ENCODE results near the gene AFF3. TPM values are rescaled to one million over a fixed set of nuclear protein-coding genes. Genes with fewer than 3 reads are reported as not detected.

AFF3 gene
- total RNA-seq, 1 experiment from 2014 or later, result 0.22 TPM

DNA sequence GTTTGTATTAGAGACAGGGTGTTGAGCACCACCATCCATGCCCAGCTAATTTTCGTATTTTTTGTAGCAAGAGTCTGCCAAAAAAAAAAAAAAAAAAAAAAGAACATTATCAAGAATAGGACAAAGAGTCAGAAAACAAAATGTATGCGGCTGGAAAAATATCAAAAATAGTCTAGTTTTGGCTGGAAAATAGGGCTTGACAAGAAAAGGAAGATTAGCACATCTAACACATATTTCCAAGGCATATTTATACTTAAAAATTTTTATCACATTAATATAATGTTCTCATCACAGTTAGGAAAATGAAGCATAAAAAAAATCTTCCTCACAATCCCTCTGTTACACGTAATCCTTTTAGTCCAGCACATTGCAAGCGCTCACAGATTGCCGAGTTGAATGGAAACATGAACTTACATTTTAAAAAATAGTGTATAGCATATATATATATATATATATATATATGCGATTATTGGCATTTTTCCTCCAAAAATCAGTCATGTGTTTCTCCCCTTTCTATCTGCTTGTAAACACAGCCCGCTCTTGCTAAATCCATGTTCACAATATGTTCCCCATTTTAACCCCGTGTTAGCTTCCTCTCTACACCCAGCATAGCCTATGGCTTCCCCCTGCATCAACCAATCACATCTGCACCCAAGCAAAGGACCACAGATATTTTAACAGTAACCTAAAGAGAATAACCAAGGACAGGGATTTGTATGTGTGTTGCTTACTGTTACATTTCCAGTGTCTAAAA is 183.0 kb downstream of the AFF3 start:
- Histone ChIP-seq H3K79me1 (ENCODE audit: insufficient read depth, low read depth, low read length, poor library complexity, severe bottlenecking) (no peaks in the 10 kb centered on the region), H3K27ac (ENCODE audit: insufficient read length, low read depth, low read length) (no peak overlapping the region), H3K14ac (ENCODE audit: insufficient read depth, low read length) (no peak overlapping the region), H3K4me2 (ENCODE audit: insufficient read depth, insufficient read length, low read length) (no peak overlapping the region), H2AK5ac (ENCODE audit: insufficient read length, low read length) (no peak overlapping the region), H3K9me3 (ENCODE audit: control insufficient read depth, low read depth, low read length) (no peaks in the 10 kb centered on the region), H3K18ac (ENCODE audit: insufficient read length, low read depth, low read length) (no peak overlapping the region), H3K9ac (ENCODE audit: extremely low read depth, insufficient read length, low read length) (no peak overlapping the region), H3K56ac (ENCODE audit: insufficient read length, low read depth, low read length) (no peak overlapping the region), H3T11ph (ENCODE audit: low read length) (no peak overlapping the region), H2BK15ac (ENCODE audit: low read depth, low read length) (no peak overlapping the region), H3K23ac (ENCODE audit: insufficient read length, low read depth, low read length) (no peak overlapping the region), H4K20me1 (ENCODE audit: control insufficient read depth, insufficient read depth, insufficient read length) (no peaks in the 10 kb centered on the region), H3K27me3 (ENCODE audit: insufficient read depth, low read length) (no peaks in the 10 kb centered on the region), H4K5ac (ENCODE audit: insufficient read length, low read depth, low read length) (no peak overlapping the region), H2BK20ac (ENCODE audit: low read depth, low read length, poor library complexity, severe bottlenecking) (no peak overlapping the region), H3K4ac (ENCODE audit: low read depth, low read length) (no peak overlapping the region), H4K91ac (ENCODE audit: insufficient read length, low read depth, low read length) (no peak overlapping the region), H3K23me2 (ENCODE audit: insufficient read length, low read depth, low read length, poor library complexity, severe bottlenecking) (no peaks in the 10 kb centered on the region), H3K4me1 (ENCODE audit: insufficient read depth, low read length) (peaks cover 4% of the 10 kb centered on the region; the same call in 1 of the 2 replicates), H2BK5ac (ENCODE audit: insufficient read length, low read length) (no peak overlapping the region), H2BK120ac (ENCODE audit: low read depth, low read length, poor library complexity, severe bottlenecking) (no peak overlapping the region), H2BK12ac (ENCODE audit: insufficient read length, low read depth, low read length) (no peak overlapping the region), H3K79me2 (ENCODE audit: insufficient read depth, low read length) (no peaks in the 10 kb centered on the region), H2AFZ (ENCODE audit: low read length) (no peak overlapping the region), H4K8ac (replicated peaks; ENCODE audit: insufficient read length, low read depth, low read length) (no peak overlapping the region)
- TF ChIP-seq, protein P1, sequence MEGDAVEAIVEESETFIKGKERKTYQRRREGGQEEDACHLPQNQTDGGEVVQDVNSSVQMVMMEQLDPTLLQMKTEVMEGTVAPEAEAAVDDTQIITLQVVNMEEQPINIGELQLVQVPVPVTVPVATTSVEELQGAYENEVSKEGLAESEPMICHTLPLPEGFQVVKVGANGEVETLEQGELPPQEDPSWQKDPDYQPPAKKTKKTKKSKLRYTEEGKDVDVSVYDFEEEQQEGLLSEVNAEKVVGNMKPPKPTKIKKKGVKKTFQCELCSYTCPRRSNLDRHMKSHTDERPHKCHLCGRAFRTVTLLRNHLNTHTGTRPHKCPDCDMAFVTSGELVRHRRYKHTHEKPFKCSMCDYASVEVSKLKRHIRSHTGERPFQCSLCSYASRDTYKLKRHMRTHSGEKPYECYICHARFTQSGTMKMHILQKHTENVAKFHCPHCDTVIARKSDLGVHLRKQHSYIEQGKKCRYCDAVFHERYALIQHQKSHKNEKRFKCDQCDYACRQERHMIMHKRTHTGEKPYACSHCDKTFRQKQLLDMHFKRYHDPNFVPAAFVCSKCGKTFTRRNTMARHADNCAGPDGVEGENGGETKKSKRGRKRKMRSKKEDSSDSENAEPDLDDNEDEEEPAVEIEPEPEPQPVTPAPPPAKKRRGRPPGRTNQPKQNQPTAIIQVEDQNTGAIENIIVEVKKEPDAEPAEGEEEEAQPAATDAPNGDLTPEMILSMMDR (conservative IDR thresholded peaks at IDR 0.05), result no peak
- Mint-ChIP-seq H3K4me1 (peaks cover 11 to 13% of the 10 kb centered on the region in 2 experiments), H3K9me3 (no peaks in the 10 kb centered on the region), H3K27me3 (ENCODE audit: low read depth) (peaks cover 5% of the 10 kb centered on the region; the same call in 1 of the 2 replicates), H3K27ac (no peak overlapping the region), H3K36me3 (ENCODE audit: insufficient read depth in 1 of 3, low read depth in 3 of 3) (no peaks in the 10 kb centered on the region), H3K4me3 (no peak overlapping the region)
- no peak for DNase-seq
- WGBS (ENCODE audit: extremely low coverage, insufficient read length, low lambda C conversion rate), result no CpG with 5 or more reads among the region's 8 CpGs
